Thyroid gland (tissue), 4 donors: Measurements from ENCODE around the gene GRIP1. TPM values are rescaled to one million over a fixed set of nuclear protein-coding genes. Genes with fewer than 3 reads are reported as not detected.

ENCODE experiments used
- DNase-seq, 2 donors: peaks; one replicate each; pipeline ENCODE4 v3.0.0-alpha.2; 2019
- H3K27ac ChIP-seq, 3 donors: fragments of 200-600 bp; sonication (generic); 1 replicate in 2 of 3; 2 replicates in 1 of 3; pipeline ENCODE4 v1.5.1; 2016 to 2019; ENCODE audit warnings: mild to moderate bottlenecking in 1 of 3, moderate library complexity in 1 of 3
- H3K27me3 ChIP-seq: fragments of 200-600 bp; sonication (generic); one replicate; pipeline ENCODE4 v1.5.1; 2019
- H3K36me3 ChIP-seq, 2 donors: fragments of 200-600 bp; sonication (generic); one replicate each; pipeline ENCODE4 v1.5.1; 2016 to 2019
- H3K4me1 ChIP-seq, 2 donors: fragments of 200-600 bp; sonication (generic); one replicate each; pipeline ENCODE4 v1.5.1; 2017 to 2019
- H3K4me3 ChIP-seq, 3 donors: fragments of 200-600 bp; sonication (generic); replicated peaks in 1 of 3; 1 replicate in 2 of 3; 2 replicates in 1 of 3; pipeline ENCODE4 v1.5.1; 2016; ENCODE audit warnings: mild to moderate bottlenecking in 1 of 3
- H3K9me3 ChIP-seq: fragments of 200-600 bp; sonication (generic); one replicate; pipeline ENCODE4 v1.5.1; 2017
- CTCF ChIP-seq, 6 experiments: fragments of 200-600 bp in 3 of 6; fragments of 450-650 bp in 3 of 6; sonication (generic) in 3 of 6; IDR thresholded peaks; one replicate each; pipeline ENCODE4 v1.5.1; 2016 to 2019; ENCODE audit warnings: antibody characterized with exemption in 6 of 6, mild to moderate bottlenecking in 2 of 6, inconsistent platforms in 1 of 6, moderate library complexity in 1 of 6
- POLR2A ChIP-seq, 2 donors: fragments of 450-650 bp; IDR thresholded peaks; one replicate each; pipeline ENCODE4 v1.6.1; 2017; ENCODE audit warnings: antibody characterized with exemption in 2 of 2, mild to moderate bottlenecking in 2 of 2, moderate library complexity in 1 of 2
- WGBS, 2 donors: methylation state at CpG; one replicate each; pipeline ENCODE4 v1.1.5; 2017; 5-methylcytosine and 5-hydroxymethylcytosine counted together
- intact Hi-C: fragments of 100-400 bp; cut with DNase I; formaldehyde crosslinking; loops from one replicate; pipeline ENCODE4 v1.15.1; 2023
- total RNA-seq, 4 donors: library from RNA; depleted of rRNA; stranded (reverse); fragments of >200 nt; gene quantifications; one replicate each; pipeline ENCODE4 v1.2.3, GENCODE V29; 2016

GRIP1 gene
- total RNA-seq, 4 donors from 2014 or later = 9.9 to 21.1 (median 15.6) TPM

DNA sequence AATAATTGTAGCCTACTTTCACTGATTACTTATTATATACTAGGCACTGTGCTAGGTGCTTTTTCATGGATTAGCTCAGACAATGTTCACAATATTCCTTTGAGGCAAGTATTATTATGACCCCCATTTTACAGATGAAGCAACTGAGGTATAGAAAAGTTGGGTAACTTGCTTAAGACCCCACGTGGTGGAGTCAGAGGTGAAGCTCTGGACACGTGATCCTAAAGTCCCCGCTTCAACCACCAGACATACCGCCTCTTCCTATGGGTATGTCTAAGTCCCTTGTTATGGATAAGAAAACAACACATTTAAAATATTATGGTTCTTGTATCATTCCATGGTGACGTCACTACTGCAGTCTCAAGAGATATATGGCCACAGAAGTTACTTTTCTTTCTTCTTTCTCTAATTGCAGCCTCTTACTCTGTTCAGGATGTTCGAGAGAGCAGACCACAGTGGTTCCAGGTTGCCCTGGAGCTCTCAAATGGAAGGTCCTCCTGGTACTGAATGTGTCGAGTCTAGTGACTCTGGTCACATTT, 218.9 kb downstream of the GRIP1 start:
- intact Hi-C loops = no loop called here
- H3K4me1 ChIP-seq = no peaks in the 10 kb centered on the region
- WGBS, 2 donors = 83 to 92% methylated on average over 7 of the region's 7 CpGs
- DNase-seq = no peak
- no peak for TF ChIP-seq POLR2A (IDR thresholded peaks at IDR 0.05)
- no peak for TF ChIP-seq CTCF (IDR thresholded peaks at IDR 0.05)
- H3K9me3 ChIP-seq = no peaks in the 10 kb centered on the region
- no peak overlapping the region for H3K4me3 ChIP-seq
- H3K27ac ChIP-seq = no peak overlapping the region
- no peaks in the 10 kb centered on the region for H3K27me3 ChIP-seq
- H3K36me3 ChIP-seq = no peaks in the 10 kb centered on the region

DNA sequence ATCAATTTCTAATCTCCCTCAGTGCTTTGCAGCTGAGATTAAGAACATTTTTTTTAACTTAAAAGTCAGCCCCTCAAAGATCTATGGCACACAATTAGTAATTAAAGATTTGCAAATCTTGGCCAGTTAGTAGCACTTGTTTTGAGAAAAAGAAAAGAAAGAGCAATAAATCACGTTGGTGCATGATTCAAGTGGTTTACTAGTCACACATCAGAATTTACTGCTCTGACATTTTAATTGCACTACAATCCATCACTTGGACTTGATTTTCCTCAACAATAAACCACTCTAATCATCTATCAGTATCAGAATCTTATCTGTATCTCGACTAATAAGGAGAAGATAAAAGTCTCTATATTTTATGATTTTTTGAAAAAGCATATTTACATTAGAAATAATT, 222.3 kb downstream of the GRIP1 start:
- TF ChIP-seq POLR2A (IDR thresholded peaks at IDR 0.05) = no peak
- TF ChIP-seq CTCF (IDR thresholded peaks at IDR 0.05) = no peak
- intact Hi-C loops = no loop called here
- WGBS, 2 donors = 61 to 63% methylated on average over 2 of the region's 2 CpGs
- Histone ChIP-seq H3K9me3 (no peaks in the 10 kb centered on the region), H3K27ac (no peak overlapping the region), H3K27me3 (no peaks in the 10 kb centered on the region), H3K4me1 (no peaks in the 10 kb centered on the region), H3K4me3 (no peak overlapping the region), H3K36me3 (no peaks in the 10 kb centered on the region)
- DNase-seq = no peak

DNA sequence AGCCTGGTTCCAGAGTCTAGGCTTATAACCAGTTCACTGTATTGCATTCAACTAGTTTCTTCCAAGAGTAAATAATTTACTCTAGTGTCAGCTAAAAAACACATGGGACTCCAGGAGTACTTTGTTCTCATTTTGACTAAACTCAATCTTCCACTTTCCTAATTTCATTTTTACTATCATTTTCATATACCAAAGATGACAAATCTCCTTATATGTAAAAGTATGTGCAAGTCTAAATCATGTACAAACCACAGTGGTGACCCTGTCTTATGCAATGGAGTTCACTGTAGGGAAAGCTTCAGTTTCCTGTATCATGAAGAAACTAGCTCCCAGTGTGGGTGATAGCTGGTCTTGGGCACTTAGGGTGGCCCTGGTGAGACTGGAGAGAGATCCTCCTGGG, 225.0 kb downstream of the GRIP1 start:
- TF ChIP-seq POLR2A (IDR thresholded peaks at IDR 0.05) (no peak), CTCF (IDR thresholded peaks at IDR 0.05) (no peak)
- H3K36me3 ChIP-seq = no peaks in the 10 kb centered on the region
- H3K9me3 ChIP-seq = no peaks in the 10 kb centered on the region
- no peaks in the 10 kb centered on the region for H3K27me3 ChIP-seq
- intact Hi-C loops = no loop called here
- no peak for DNase-seq
- H3K4me1 ChIP-seq = no peaks in the 10 kb centered on the region
- no peak overlapping the region for H3K27ac ChIP-seq
- no peak overlapping the region for H3K4me3 ChIP-seq

DNA sequence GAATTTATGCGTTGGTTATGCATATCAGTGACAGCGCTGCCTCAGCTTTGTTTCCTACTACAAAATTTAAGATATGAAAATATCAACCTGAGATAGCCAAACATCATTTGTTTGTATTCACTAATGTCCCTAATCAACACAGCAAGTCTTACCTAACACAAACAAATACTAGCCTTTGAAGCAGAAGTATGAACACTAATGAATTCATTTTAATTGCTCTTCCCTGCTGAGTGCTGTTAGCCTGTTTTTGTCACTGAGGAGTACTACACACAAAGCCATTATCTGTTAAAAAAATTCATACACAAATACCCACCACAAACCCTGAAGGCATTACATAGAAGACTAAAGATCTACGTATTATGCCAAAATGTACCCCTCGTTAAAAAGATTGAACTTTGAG, 225.8 kb downstream of the GRIP1 start:
- Histone ChIP-seq H3K27ac (no peak overlapping the region), H3K4me3 (no peak overlapping the region), H3K9me3 (no peaks in the 10 kb centered on the region), H3K36me3 (no peaks in the 10 kb centered on the region), H3K27me3 (no peaks in the 10 kb centered on the region), H3K4me1 (no peaks in the 10 kb centered on the region)
- 84 to 97% methylated on average over 4 of the region's 4 CpGs for WGBS, 2 donors
- no peak for DNase-seq
- intact Hi-C loops = no loop called here
- no peak for TF ChIP-seq POLR2A (IDR thresholded peaks at IDR 0.05)

DNA sequence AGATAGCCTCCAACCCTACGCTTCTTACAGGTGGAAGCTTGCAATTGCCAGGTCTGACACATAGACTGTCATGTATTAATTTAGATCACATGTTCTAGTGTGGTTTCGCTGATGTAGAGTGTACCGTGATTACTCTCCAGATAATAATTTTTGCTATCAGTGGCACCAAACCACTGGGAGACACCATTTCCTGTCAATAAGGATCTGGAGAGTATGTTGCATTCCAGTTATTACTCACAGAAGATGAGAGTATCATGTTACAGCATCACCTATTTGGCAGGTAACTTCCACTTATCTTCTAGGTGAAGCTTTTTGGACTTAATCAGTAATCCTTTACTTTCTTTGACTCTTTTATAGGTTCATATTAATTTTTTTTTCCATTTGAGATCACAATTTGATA, 229.3 kb downstream of the GRIP1 start:
- Histone ChIP-seq H3K4me3 (no peak overlapping the region), H3K27ac (no peak overlapping the region), H3K27me3 (no peaks in the 10 kb centered on the region), H3K36me3 (no peaks in the 10 kb centered on the region), H3K4me1 (no peaks in the 10 kb centered on the region), H3K9me3 (no peaks in the 10 kb centered on the region)
- no peak for DNase-seq
- intact Hi-C loops = no loop called here
- WGBS, 2 donors = 92 to 93% methylated on average over 3 of the region's 3 CpGs
- no peak for TF ChIP-seq CTCF (IDR thresholded peaks at IDR 0.05)
- TF ChIP-seq POLR2A (IDR thresholded peaks at IDR 0.05) = no peak

GRCh38 chr12:66447643-66448042, 231.2 kb downstream of the GRIP1 start:
- H3K4me1 ChIP-seq = no peaks in the 10 kb centered on the region
- H3K4me3 ChIP-seq = no peak overlapping the region
- H3K9me3 ChIP-seq = no peaks in the 10 kb centered on the region
- TF ChIP-seq POLR2A (IDR thresholded peaks at IDR 0.05) = no peak
- no peak for TF ChIP-seq CTCF (IDR thresholded peaks at IDR 0.05)
- H3K27me3 ChIP-seq = no peaks in the 10 kb centered on the region
- intact Hi-C loops = no loop called here
- no peak for DNase-seq
- no peak overlapping the region for H3K27ac ChIP-seq
- 71 to 81% methylated on average over 4 of the region's 4 CpGs for WGBS, 2 donors
- no peaks in the 10 kb centered on the region for H3K36me3 ChIP-seq
